K562 (cell line): ENCODE measurements around the gene ARHGDIB. TPM values are rescaled to one million over a fixed set of nuclear protein-coding genes. Genes with fewer than 3 reads are reported as not detected.

Source experiments
- C11orf30 ChIP-seq: fragments of 450-650 bp; IDR thresholded peaks from 2 replicates; pipeline ENCODE4 v1.6.1; 2016; ENCODE audit warnings: low read depth, mild to moderate bottlenecking
- CHD2 ChIP-seq: IDR thresholded peaks from 2 replicates; pipeline ENCODE4 v1.6.1; 2011; ENCODE audit warnings: low read depth, low read length
- ETV1 ChIP-seq: fragments of 450-650 bp; conservative IDR thresholded peaks from 2 replicates; pipeline ENCODE4 v1.6.1; 2016; ENCODE audit warnings: missing genetic modification characterization, control low read depth, low read depth, missing compliant biosample characterization
- KLF6 ChIP-seq: fragments of 250-450 bp; sonication (Bioruptor Pico); IDR thresholded peaks from 2 replicates; pipeline ENCODE4 v1.4.0; 2020; ENCODE audit warnings: mild to moderate bottlenecking, moderate library complexity, borderline replicate concordance
- L3MBTL2 ChIP-seq: fragments of 450-650 bp; IDR thresholded peaks from 2 replicates; pipeline ENCODE4 v1.6.1; 2016; ENCODE audit warnings: mild to moderate bottlenecking, moderate library complexity
- MAFF ChIP-seq: IDR thresholded peaks from 2 replicates; pipeline ENCODE4 v1.6.1; 2012; ENCODE audit warnings: low read length, improper control_type of control experiment
- MTF1 ChIP-seq: fragments of 250-450 bp; sonication (Bioruptor Pico); IDR thresholded peaks from 2 replicates; pipeline ENCODE4 v1.9.0; 2021; ENCODE audit warnings: moderate library complexity, mild to moderate bottlenecking, inconsistent platforms, borderline replicate concordance
- NBN ChIP-seq: fragments of 450-650 bp; IDR thresholded peaks from 2 replicates; pipeline ENCODE4 v1.6.1; 2016; ENCODE audit warnings: low read depth, mild to moderate bottlenecking
- PHF8 ChIP-seq: fragments of 200-600 bp; sonication (generic); IDR thresholded peaks from 2 replicates; pipeline ENCODE4 v1.6.1; 2012; ENCODE audit warnings: mixed run types, mild to moderate bottlenecking, inconsistent platforms, low read length, moderate library complexity, borderline replicate concordance
- POLR2AphosphoS2 ChIP-seq: IDR thresholded peaks from 2 replicates; pipeline ENCODE4 v1.6.1; 2012; ENCODE audit warnings: low read length, improper control_type of control experiment
- SMARCA4 ChIP-seq: fragments of 450-650 bp; IDR thresholded peaks from 2 replicates; pipeline ENCODE4 v1.6.1; 2016
- TCF7 ChIP-seq: sonication (generic); IDR thresholded peaks from 2 replicates; pipeline ENCODE4 v1.6.1; 2016; ENCODE audit warnings: antibody characterized with exemption, borderline replicate concordance
- ZNF316 ChIP-seq: fragments of 450-650 bp; IDR thresholded peaks from 2 replicates; pipeline ENCODE4 v1.6.1; 2016
- ZNF384 ChIP-seq: IDR thresholded peaks from 2 replicates; pipeline ENCODE4 v1.6.1; 2012; ENCODE audit warnings: low read depth, low read length, improper control_type of control experiment
- ZNF445 ChIP-seq: fragments of 250-450 bp; sonication (Bioruptor Pico); IDR thresholded peaks from 2 replicates; pipeline ENCODE4 v1.4.0; 2020; ENCODE audit warnings: low read depth, mild to moderate bottlenecking, moderate library complexity
- ZNF551 ChIP-seq: fragments of 250-450 bp; sonication (Bioruptor Pico); IDR thresholded peaks from 2 replicates; pipeline ENCODE4 v1.5.0; 2021; ENCODE audit warnings: mild to moderate bottlenecking, moderate library complexity
- ZNF584 ChIP-seq: fragments of 200-800 bp; sonication (Bioruptor generic); IDR thresholded peaks from 2 replicates; pipeline ENCODE4 v1.6.1; 2016; ENCODE audit warnings: low read depth, mild to moderate bottlenecking, missing genetic modification characterization, missing compliant biosample characterization
- ZNF76 ChIP-seq: fragments of 250-450 bp; sonication (Bioruptor Pico); IDR thresholded peaks from 2 replicates; pipeline ENCODE4 v1.4.0; 2020; ENCODE audit warnings: mild to moderate bottlenecking, moderate library complexity, borderline replicate concordance
- ZNF766 ChIP-seq: fragments of 200-800 bp; sonication (Bioruptor generic); conservative IDR thresholded peaks from 2 replicates; pipeline ENCODE4 v1.6.1; 2016; ENCODE audit warnings: missing genetic modification characterization, missing compliant biosample characterization
- polyA plus RNA-seq, 8 experiments: library from polyadenylated mRNA; depleted of rRNA in 4 of 8; stranded (reverse) in 5 of 8; unstranded in 3 of 8; fragments of >200 nt; fragmentation: Nextera tagmentation in 2 of 8; fragmentation: Illumina TruSeq in 1 of 8; extraction: Ambion mirVana in 2 of 8; extraction: Trizol in 1 of 8; gene quantifications; 2 replicates each; pipeline versions ENCODE4 v1.2.1 to v1.2.3, GENCODE V29; 2011 to 2014; ENCODE audit warnings: inconsistent platforms in 1 of 8, missing spikeins in 1 of 8
- total RNA-seq, 7 experiments: library from RNA; depleted of rRNA in 6 of 7; stranded (reverse); fragments of >200 nt in 6 of 7; fragmentation: Illumina TruSeq in 2 of 7; extraction: Trizol in 2 of 7; gene quantifications; 2 replicates each; pipeline versions ENCODE4 v1.2.1 to v1.2.3, GENCODE V29; 2011 to 2021; ENCODE audit warnings: low replicate concordance in 1 of 7
- TF ChIP-seq, protein P1 (sequence below): IDR thresholded peaks from 2 replicates; pipeline ENCODE4 v1.6.1; 2011; ENCODE audit warnings: borderline replicate concordance, low read depth, mild to moderate bottlenecking, moderate library complexity, low read length; ENCODE audit not compliant: insufficient read depth, poor library complexity, severe bottlenecking
- TF ChIP-seq, protein P2 (sequence below): fragments of 450-650 bp; IDR thresholded peaks from 2 replicates; pipeline ENCODE4 v1.6.1; 2016; ENCODE audit warnings: low read depth

ARHGDIB gene
- total and polyA plus RNA-seq, 9 of the 15 experiments (the other 6 are each of a cell fraction or from before 2014, with no cell fraction given), result 9.5 to 204 (median 116) TPM

GRCh38 chr12:14970473-14970872, 9.1 kb upstream of the ARHGDIB start (continued):
- TF ChIP-seq, protein P1, sequence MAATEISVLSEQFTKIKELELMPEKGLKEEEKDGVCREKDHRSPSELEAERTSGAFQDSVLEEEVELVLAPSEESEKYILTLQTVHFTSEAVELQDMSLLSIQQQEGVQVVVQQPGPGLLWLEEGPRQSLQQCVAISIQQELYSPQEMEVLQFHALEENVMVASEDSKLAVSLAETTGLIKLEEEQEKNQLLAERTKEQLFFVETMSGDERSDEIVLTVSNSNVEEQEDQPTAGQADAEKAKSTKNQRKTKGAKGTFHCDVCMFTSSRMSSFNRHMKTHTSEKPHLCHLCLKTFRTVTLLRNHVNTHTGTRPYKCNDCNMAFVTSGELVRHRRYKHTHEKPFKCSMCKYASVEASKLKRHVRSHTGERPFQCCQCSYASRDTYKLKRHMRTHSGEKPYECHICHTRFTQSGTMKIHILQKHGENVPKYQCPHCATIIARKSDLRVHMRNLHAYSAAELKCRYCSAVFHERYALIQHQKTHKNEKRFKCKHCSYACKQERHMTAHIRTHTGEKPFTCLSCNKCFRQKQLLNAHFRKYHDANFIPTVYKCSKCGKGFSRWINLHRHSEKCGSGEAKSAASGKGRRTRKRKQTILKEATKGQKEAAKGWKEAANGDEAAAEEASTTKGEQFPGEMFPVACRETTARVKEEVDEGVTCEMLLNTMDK, result no peak
- TF ChIP-seq, protein P2, sequence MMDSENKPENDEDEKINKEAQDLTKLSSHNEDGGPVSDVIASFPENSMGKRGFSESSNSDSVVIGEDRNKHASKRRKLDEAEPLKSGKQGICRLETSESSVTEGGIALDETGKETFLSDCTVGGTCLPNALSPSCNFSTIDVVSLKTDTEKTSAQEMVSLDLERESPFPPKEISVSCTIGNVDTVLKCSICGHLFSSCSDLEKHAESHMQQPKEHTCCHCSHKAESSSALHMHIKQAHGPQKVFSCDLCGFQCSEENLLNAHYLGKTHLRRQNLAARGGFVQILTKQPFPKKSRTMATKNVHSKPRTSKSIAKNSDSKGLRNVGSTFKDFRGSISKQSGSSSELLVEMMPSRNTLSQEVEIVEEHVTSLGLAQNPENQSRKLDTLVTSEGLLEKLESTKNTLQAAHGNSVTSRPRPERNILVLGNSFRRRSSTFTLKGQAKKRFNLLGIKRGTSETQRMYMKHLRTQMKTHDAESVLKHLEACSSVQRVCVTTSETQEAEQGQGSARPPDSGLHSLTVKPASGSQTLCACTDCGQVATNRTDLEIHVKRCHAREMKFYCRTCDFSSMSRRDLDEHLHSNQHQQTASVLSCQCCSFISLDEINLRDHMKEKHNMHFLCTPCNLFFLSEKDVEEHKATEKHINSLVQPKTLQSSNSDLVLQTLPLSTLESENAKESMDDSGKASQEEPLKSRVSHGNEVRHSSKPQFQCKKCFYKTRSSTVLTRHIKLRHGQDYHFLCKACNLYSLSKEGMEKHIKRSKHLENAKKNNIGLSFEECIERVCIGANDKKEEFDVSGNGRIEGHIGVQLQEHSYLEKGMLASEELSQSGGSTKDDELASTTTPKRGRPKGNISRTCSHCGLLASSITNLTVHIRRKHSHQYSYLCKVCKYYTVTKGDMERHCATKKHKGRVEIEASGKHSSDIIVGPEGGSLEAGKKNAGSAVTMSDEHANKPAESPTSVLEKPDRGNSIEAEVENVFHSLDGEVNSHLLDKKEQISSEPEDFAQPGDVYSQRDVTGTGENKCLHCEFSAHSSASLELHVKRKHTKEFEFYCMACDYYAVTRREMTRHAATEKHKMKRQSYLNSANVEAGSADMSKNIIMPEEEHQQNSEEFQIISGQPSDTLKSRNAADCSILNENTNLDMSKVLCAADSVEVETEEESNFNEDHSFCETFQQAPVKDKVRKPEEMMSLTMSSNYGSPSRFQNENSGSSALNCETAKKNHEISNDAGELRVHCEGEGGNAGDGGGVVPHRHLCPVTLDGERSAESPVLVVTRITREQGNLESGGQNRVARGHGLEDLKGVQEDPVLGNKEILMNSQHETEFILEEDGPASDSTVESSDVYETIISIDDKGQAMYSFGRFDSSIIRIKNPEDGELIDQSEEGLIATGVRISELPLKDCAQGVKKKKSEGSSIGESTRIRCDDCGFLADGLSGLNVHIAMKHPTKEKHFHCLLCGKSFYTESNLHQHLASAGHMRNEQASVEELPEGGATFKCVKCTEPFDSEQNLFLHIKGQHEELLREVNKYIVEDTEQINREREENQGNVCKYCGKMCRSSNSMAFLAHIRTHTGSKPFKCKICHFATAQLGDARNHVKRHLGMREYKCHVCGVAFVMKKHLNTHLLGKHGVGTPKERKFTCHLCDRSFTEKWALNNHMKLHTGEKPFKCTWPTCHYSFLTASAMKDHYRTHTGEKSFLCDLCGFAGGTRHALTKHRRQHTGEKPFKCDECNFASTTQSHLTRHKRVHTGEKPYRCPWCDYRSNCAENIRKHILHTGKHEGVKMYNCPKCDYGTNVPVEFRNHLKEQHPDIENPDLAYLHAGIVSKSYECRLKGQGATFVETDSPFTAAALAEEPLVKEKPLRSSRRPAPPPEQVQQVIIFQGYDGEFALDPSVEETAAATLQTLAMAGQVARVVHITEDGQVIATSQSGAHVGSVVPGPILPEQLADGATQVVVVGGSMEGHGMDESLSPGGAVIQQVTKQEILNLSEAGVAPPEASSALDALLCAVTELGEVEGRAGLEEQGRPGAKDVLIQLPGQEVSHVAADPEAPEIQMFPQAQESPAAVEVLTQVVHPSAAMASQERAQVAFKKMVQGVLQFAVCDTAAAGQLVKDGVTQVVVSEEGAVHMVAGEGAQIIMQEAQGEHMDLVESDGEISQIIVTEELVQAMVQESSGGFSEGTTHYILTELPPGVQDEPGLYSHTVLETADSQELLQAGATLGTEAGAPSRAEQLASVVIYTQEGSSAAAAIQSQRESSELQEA, result no peak
- TF ChIP-seq ZNF551 (CRISPR knock-in tag), result no peak
- peak; percentile 88 for TF ChIP-seq C11orf30
- TF ChIP-seq ZNF316, result peak; percentile 94
- TF ChIP-seq MAFF, result peak; percentile 85
- TF ChIP-seq SMARCA4, result peak; percentile 41; the same call in 1 of the 2 replicates
- no peak for TF ChIP-seq POLR2AphosphoS2
- no peak for TF ChIP-seq TCF7
- TF ChIP-seq ZNF766 (CRISPR knock-in tag), result 0 out of 2 replicates have a peak, but pooled peaks have one; percentile 53
- no peak for TF ChIP-seq NBN
- TF ChIP-seq KLF6 (CRISPR knock-in tag), result no peak
- no peak for TF ChIP-seq CHD2
- TF ChIP-seq ETV1, result no peak
- no peak for TF ChIP-seq ZNF76 (CRISPR knock-in tag)
- TF ChIP-seq ZNF584 (CRISPR knock-in tag), result no peak
- TF ChIP-seq ZNF384, result peak; percentile 66
- TF ChIP-seq L3MBTL2, result no peak
- no peak for TF ChIP-seq MTF1 (CRISPR knock-in tag)
- no peak for TF ChIP-seq PHF8
- no peak for TF ChIP-seq ZNF445
